GM12891 (cell line): ENCODE measurements around the gene RNF6.

Source experiments
- DNase-seq: peaks from one replicate; pipeline ENCODE4 v3.0.0; 2011; ENCODE audit warnings: low spot score; ENCODE audit not compliant: insufficient read length
- FAIRE-seq: peaks from 2 replicates; lab custom pipeline; 2011; peaks lifted over from hg19 to GRCh38; lab: Jason Lieb, UNC
- PAX5 ChIP-seq: IDR thresholded peaks from 2 replicates; pipeline ENCODE4 v1.6.1; 2011; ENCODE audit warnings: low read length, moderate library complexity, mild to moderate bottlenecking; ENCODE audit not compliant: insufficient read depth, severe bottlenecking
- POLR2A ChIP-seq: IDR thresholded peaks from 2 replicates; pipeline ENCODE4 v1.6.1; 2011; ENCODE audit warnings: low read depth, low read length, control low read depth
- POLR2AphosphoS5 ChIP-seq: IDR thresholded peaks from 2 replicates; pipeline ENCODE4 v1.6.1; 2011; ENCODE audit warnings: low read depth, low read length, control low read depth
- POU2F2 ChIP-seq: IDR thresholded peaks from 2 replicates; pipeline ENCODE4 v1.6.1; 2011; ENCODE audit warnings: low read depth, mild to moderate bottlenecking, control low read depth, low read length, moderate library complexity
- SPI1 ChIP-seq: IDR thresholded peaks from 2 replicates; pipeline ENCODE4 v1.6.1; 2011; ENCODE audit warnings: low read depth, low read length, control low read depth
- TAF1 ChIP-seq: IDR thresholded peaks from 2 replicates; pipeline ENCODE4 v1.6.1; 2011; ENCODE audit warnings: low read depth, low read length, control low read depth

RNF6 gene

DNA sequence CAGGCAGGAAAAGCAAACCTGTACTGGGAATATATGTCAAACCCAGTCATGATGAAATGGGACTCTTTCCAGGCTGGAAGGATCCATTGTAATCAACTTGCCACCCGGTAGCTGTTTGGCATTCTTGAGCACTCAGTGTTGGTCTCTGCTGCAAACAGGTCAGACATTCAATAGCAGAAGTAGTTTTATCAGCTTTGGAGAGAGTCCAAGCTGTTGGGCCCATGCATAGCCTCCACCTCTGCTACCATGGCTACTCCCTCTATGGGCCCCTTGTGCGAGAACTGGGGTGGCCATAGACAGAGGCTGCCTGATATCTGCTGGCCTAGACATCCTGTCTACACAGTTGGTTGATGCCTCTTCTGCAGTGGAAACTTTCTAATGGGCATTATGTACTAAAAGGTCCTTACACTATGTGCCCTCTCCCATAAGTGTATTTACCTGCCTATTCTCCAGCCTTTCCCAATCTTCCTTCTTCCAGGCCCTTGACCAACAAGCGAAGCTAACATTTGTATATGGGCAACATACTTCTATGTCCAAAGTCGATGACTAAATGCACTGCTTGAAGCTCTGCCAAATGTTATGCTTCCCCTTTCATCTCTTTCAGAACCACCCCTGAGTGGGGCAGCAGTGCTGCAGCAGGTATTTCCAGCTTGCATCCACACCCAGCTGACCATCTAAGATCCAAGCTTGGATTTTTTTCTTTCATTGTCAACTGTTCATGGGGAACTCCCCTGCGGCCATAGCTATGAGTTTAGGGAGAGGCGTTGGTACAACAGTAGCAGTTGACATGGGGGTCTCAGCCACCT, 5.3 kb upstream of the RNF6 start:
- DNase-seq (no peak), FAIRE-seq (no peak)
- TF ChIP-seq POLR2A (no peak), POU2F2 (no peak), TAF1 (no peak), SPI1 (no peak), POLR2AphosphoS5 (no peak), PAX5 (no peak)

DNA sequence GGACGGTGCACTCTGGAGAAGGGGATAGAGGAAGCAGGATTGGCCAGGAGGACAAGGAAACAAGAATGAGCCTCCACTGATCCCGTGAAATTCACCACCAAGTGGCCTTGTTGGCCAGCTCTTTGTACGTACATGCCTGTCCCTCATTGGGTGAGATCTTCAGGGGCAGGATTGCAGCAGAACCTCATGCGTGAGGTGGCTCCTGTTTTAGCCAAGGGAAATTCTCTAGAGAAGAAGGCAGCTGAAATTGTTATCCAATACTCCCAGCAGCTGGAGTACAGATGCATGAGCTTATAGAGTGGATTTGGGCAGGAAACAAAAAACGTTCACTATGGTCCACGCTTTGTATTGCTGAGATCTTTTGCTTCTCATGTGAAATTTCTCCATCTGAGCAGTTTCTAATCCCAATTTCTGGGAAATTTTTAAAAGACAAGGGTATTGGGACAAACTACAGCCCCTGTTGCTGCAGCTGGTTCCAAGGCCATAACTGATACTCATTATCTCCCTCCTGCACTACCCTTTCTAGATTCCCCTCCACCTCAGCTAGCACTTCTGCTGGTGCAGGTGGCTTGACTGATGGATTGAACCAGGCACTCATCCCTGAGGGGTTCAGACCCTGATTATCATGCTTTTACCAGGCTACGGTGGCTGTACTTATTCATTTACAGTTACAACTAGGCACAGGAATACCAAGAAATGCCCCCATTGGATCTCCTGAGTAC, 3.9 kb upstream of the RNF6 start:
- FAIRE-seq (no peak), DNase-seq (no peak)
- no peak for TF ChIP-seq SPI1
- TF ChIP-seq PAX5, result no peak
- TF ChIP-seq TAF1, result no peak
- TF ChIP-seq POLR2A, result no peak
- no peak for TF ChIP-seq POU2F2
- no peak for TF ChIP-seq POLR2AphosphoS5

DNA sequence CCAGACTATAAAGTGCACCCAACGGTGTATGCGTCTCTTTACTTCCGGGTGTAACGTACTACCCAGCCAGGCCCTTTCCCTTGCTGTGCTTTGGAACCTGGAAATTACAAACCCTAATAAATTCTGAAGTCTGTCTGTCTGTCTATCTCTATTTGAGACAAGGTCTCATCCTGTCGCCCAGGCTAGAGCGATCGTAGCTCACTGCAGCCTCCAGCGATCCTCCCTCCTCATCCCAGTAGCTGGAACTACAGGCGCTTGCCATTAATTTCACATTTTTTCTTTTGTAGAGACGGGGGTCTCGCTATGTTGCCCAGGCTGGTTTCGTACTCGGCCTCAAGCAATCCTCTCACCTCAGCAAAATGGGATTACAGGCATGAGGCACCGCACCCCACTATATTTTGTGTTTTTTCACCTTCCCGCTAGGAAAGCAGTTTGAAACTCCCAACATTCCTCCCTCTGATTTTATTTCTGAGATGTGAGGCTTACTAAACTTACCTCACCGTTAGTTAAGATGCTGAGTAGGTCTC, 469 bp upstream of the RNF6 start:
- DNase-seq, result no peak
- no peak for FAIRE-seq
- TF ChIP-seq SPI1, result no peak
- no peak for TF ChIP-seq POU2F2
- peak; percentile 10; the same call in 1 of the 2 replicates for TF ChIP-seq POLR2A

DNA sequence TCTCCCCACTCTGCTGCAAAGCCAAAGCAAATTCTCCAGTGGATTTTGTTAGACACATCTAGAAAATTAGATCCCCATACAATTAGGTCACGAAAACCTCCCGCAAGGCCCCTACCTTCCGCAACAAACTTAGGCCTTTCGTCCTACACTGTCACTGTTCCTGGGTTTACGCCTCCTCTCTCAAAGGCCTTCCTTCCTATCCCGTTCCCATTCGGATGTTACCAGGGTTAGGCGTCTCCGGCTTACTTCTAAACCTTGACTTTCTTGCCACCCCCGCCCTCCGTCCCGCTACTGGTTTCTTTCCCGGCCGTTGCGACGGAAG, 754 bp downstream of the RNF6 start:
- FAIRE-seq (no peak), DNase-seq (no peak)
- TF ChIP-seq POU2F2 (no peak), POLR2A (no peak), TAF1 (no peak), SPI1 (no peak), POLR2AphosphoS5 (no peak), PAX5 (no peak)

DNA sequence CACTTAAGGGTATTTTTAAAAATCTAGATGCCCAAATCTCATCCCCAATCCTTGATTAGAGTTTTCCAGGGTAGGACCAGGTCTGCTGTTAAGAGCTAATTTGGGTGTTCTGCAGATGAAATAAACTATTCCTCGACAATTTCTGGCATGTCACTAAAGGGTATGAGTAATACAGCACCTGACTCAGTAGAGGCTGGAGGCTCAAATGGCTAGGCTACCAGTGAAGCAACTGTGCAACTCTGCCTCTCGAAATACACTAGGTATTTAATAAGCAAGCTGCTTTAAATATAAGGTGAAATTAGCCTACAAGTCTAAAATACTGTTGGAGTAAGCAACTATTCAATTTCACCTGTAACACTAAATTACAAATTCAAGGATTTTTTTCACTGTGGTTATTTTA, 1.5 kb downstream of the RNF6 start:
- TF ChIP-seq POU2F2, result no peak
- no peak for TF ChIP-seq POLR2A
- DNase-seq, result no peak
- FAIRE-seq, result no peak

DNA sequence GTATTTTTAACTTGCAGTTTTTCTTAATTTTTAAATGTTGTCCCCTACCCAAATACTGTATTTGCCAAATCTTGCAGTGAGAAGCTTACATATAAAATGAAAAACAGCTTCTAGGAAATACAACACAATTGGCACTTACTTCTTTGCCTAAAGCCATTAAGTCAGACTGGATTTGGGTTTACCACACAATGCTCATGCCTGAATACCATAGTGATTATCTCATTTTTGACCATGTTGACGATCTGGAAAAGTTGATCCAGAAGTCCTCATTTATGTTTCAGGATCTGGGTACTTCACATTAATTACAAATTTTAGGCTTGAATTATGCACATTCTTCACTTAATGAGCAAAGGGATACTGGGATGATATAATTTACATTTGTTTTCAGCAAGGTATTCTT, 2.4 kb downstream of the RNF6 start:
- TF ChIP-seq SPI1, result no peak
- TF ChIP-seq PAX5, result no peak
- TF ChIP-seq POLR2A, result no peak
- TF ChIP-seq POLR2AphosphoS5, result no peak
- TF ChIP-seq POU2F2, result no peak
- TF ChIP-seq TAF1, result no peak
- FAIRE-seq, result no peak
- no peak for DNase-seq

DNA sequence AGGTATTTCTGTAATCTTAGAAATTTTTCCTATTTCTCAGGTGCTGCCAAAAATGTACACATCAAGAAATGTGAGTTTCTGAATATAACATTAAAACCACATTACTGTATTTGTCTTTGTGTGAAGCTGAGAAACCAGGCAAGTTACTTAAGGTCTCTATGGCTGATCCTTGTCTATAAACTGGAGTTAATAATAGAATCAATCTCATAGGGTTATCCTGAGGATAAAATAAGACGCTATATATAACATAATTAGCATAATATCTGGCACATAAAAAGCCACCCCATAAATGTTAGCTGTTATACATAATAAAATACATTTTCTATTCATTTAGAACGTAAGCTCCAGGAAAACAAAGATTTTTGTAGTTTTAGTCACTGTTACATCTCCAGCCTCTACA, 6.1 kb downstream of the RNF6 start:
- DNase-seq, result no peak
- FAIRE-seq, result no peak
- no peak for TF ChIP-seq TAF1
- TF ChIP-seq SPI1, result no peak
- TF ChIP-seq POLR2AphosphoS5, result no peak
- no peak for TF ChIP-seq POU2F2
- TF ChIP-seq POLR2A, result no peak
- no peak for TF ChIP-seq PAX5

DNA sequence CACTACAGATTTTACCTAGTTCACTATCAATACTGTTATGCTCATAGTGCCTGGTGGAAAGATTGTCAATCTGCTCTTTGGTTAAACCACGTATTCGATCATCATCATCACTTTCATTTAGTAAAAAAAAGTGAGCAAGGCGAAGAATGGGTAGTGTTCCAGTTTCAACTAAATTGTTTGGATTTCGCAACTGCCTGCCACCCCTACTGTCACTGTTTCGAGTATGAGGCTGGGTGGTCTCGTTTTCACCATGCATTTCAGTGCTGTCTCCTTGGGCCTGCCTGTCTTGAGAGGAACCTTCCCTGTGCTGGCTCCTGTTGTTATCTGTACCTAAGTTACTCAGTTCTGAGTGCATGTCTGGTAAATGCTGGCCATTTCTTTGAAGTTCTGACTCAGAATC, 8.1 kb downstream of the RNF6 start:
- no peak for TF ChIP-seq POU2F2
- no peak for TF ChIP-seq SPI1
- peak; percentile 55; the same call in 1 of the 2 replicates for TF ChIP-seq POLR2AphosphoS5
- TF ChIP-seq PAX5, result no peak
- FAIRE-seq, result no peak
- no peak for DNase-seq

DNA sequence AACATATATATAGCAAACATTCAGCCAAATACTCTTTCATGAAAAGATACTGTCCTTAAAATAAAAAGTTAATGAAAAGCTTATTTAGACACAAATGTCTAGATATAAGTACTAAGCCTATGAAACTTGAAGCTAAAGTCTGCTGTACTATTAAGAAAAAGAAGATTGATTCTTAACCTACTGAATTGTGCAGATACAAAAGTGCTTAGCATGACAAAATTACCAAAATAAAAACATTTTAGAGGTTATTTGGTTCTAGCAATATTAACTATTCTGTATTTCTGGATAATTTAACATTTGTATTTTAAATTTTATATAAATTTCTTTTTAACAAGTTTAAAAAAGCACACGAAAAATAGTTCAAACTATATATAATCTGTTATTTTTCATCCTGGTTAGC, 8.8 kb downstream of the RNF6 start:
- DNase-seq (no peak), FAIRE-seq (no peak)
- TF ChIP-seq TAF1, result no peak
- no peak for TF ChIP-seq POLR2AphosphoS5
- TF ChIP-seq POU2F2, result no peak
- TF ChIP-seq PAX5, result no peak
- TF ChIP-seq POLR2A, result no peak
- TF ChIP-seq SPI1, result no peak

DNA sequence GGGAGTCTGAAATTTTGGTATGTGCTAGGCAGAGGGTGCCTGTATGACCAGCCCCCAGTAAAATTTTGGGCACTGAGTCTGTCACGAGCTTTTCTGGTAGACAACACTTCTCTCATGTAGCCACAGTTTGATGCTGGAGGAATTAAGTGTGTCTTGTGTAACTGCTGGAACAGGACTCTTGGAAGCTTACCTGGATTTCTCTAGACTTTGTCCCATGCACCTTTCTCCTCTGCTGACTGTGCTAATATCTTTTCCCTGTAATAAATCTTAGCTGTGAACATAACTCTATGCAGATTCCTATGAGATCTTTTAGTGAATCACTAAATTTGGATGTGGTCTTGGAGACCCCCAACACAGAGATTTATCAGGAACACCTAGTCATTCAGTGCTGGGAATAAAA, 13.8 kb downstream of the RNF6 start:
- TF ChIP-seq PAX5 (no peak), TAF1 (no peak), POU2F2 (no peak), SPI1 (no peak), POLR2AphosphoS5 (no peak), POLR2A (no peak)
- FAIRE-seq (no peak), DNase-seq (no peak)
